Measurements from ENCODE around the gene TTC9C.

DNA sequence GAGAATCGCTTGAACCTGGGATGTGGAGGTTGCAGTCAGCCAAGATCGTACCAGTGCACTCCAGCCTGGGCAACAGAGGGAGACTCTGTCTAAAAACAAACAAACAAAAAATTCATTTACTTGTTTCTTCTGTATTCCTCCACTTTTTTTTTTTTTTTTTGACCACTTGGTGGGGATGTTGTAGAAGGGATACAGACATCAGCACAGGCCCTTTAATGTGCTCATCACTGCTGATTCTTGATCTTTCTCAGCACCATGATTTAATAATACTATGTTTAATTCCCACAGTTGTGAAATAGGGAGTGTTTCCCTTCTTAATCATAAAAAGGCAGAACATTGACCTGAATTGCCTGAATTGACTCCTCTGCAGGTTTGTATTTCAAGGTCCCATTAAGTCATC is 4.5 kb downstream of the TTC9C start:
- no peak for TF ChIP-seq CTCF (IDR thresholded peaks at IDR 0.05)
- TF ChIP-seq ZFX (IDR thresholded peaks at IDR 0.05; ENCODE audit: borderline replicate concordance), result no peak

Data from 22Rv1 (cell line).